SU-DHL-6 (cell line): Measurements from ENCODE around the gene NAGPA.

Experiments
- H2AFZ ChIP-seq: fragments of 200-600 bp; sonication (generic); 2 replicates; pipeline ENCODE4 v1.6.1; 2014; ENCODE audit warnings: low read depth, mild to moderate bottlenecking, moderate library complexity, mixed read lengths, antibody characterized with exemption, low read length; ENCODE audit not compliant: severe bottlenecking
- H3F3A ChIP-seq: fragments of 200-600 bp; shearing (Covaris generic); 2 replicates; pipeline ENCODE4 v1.6.0; 2016; ENCODE audit warnings: antibody characterized with exemption, mild to moderate bottlenecking; ENCODE audit not compliant: insufficient read depth
- H3K27ac ChIP-seq: fragments of 200-600 bp; sonication (generic); 2 replicates; pipeline ENCODE4 v1.5.1; 2016; ENCODE audit warnings: low read depth, mild to moderate bottlenecking, low read length, moderate library complexity, mixed read lengths
- H3K27me3 ChIP-seq: fragments of 200-600 bp; sonication (generic), shearing (Covaris generic); 2 replicates; pipeline ENCODE4 v1.6.0; 2014; ENCODE audit warnings: mild to moderate bottlenecking, low read length
- H3K36me3 ChIP-seq: fragments of 200-600 bp; sonication (generic); 2 replicates; pipeline ENCODE4 v1.6.1; 2014; ENCODE audit warnings: mild to moderate bottlenecking, low read length, mixed read lengths
- H3K4me2 ChIP-seq: fragments of 300-600, 200-600 bp; shearing (Covaris generic), sonication (generic); 2 replicates; pipeline ENCODE4 v1.6.0; 2014; ENCODE audit warnings: low read length, low read depth, mild to moderate bottlenecking; ENCODE audit not compliant: poor library complexity, severe bottlenecking
- H3K4me3 ChIP-seq: fragments of 200-600 bp; sonication (generic); 2 replicates; pipeline ENCODE4 v1.5.1; 2014; ENCODE audit warnings: antibody characterized with exemption, low read length, mild to moderate bottlenecking, mixed read lengths; ENCODE audit not compliant: insufficient read depth, poor library complexity, severe bottlenecking
- H3K79me2 ChIP-seq: fragments of 200-600 bp; sonication (generic); 2 replicates; pipeline ENCODE4 v1.6.1; 2014; ENCODE audit warnings: mild to moderate bottlenecking, low read length, moderate library complexity; ENCODE audit not compliant: insufficient read depth
- H3K9ac ChIP-seq: fragments of 200-600 bp; sonication (generic); 2 replicates; pipeline ENCODE4 v1.7.0; 2014; ENCODE audit warnings: mild to moderate bottlenecking, low read length
- H3K9me2 ChIP-seq: fragments of 200-600 bp; sonication (generic); replicated peaks from 2 replicates; pipeline ENCODE4 v1.6.1; 2014; ENCODE audit warnings: low read length; ENCODE audit not compliant: insufficient read depth
- H3K9me3 ChIP-seq: fragments of 200-600 bp; sonication (generic); 2 replicates; pipeline ENCODE4 v1.6.1; 2014; ENCODE audit warnings: low read length, mixed read lengths; ENCODE audit not compliant: insufficient read depth
- H4K20me1 ChIP-seq: fragments of 200-600 bp; sonication (generic); 2 replicates; pipeline ENCODE4 v1.6.1; 2014; ENCODE audit warnings: low read depth, mild to moderate bottlenecking, antibody characterized with exemption, low read length, moderate library complexity, mixed read lengths
- CTCF ChIP-seq: fragments of 200-600 bp; sonication (generic); IDR thresholded peaks from one replicate; pipeline ENCODE4 v1.5.1; 2017; ENCODE audit warnings: antibody characterized with exemption, mild to moderate bottlenecking, low read length, moderate library complexity; ENCODE audit not compliant: insufficient read depth, poor library complexity, severe bottlenecking
- EZH2phosphoT487 ChIP-seq: fragments of 200-600 bp; sonication (generic), shearing (Covaris generic); conservative IDR thresholded peaks from 2 replicates; pipeline ENCODE4 v1.6.1; 2018; ENCODE audit warnings: mild to moderate bottlenecking, antibody characterized with exemption, low read length, moderate library complexity, mixed read lengths

The NAGPA gene

DNA sequence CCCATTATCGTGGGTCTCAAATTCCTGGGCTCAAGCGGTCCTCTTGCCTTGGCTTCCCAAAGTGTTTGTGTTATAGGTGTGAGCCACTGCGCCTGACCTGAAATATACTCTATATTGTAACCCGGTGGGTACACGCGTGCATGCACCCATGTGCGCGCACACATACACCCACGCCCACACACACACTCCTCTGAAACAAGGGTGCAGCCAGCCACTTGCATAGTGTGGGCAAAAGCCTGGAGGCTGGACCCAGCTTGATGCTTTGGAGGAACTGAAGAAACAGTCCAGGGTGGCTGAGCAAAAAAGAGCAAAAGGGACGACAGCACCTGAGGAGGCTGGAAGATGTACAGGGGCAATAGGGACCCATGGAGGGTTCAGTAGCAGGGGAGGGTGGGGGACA is 29.9 kb downstream of the NAGPA start:
- H2AFZ ChIP-seq: no peak overlapping the region
- no peak overlapping the region for H3K27ac ChIP-seq
- H3F3A ChIP-seq: no peaks in the 10 kb centered on the region
- no peaks in the 10 kb centered on the region for H3K36me3 ChIP-seq
- H3K9me3 ChIP-seq: no peaks in the 10 kb centered on the region
- no peaks in the 10 kb centered on the region for H4K20me1 ChIP-seq
- H3K4me2 ChIP-seq: no peak overlapping the region
- no peak overlapping the region for H3K4me3 ChIP-seq
- H3K27me3 ChIP-seq: no peaks in the 10 kb centered on the region
- no peaks in the 10 kb centered on the region for H3K9me2 ChIP-seq
- H3K79me2 ChIP-seq: no peaks in the 10 kb centered on the region
- no peak overlapping the region for H3K9ac ChIP-seq
- TF ChIP-seq EZH2phosphoT487 (no peak), CTCF (no peak)

- TF ChIP-seq EZH2phosphoT487 (no peak), CTCF (no peak)
Observed at GRCh38 chr16:5003211-5003610, 30.5 kb downstream of the NAGPA start.

DNA sequence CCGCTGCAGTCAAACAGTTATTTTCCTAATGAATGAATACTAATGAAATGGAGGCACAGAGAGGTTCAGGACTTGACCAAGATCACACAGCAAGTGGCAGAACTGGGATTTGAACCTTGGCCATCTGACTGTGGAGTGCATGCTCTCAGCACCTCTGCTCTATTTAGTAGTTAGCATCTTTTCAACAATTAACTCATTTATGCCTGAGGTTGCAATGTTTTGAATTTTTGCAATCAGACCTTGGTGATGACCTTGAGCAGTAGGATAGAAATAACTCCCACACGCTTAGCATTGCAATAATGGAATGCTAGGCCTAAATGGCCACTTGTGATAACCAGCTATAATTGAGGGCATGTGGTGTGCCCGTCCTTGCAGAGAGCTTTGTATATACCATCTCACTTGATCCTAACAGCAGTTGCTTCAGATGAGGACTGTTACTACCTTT is 31.0 kb downstream of the NAGPA start:
- Histone ChIP-seq H3K9me3 (no peaks in the 10 kb centered on the region), H3K79me2 (no peaks in the 10 kb centered on the region), H3K27me3 (no peaks in the 10 kb centered on the region), H3F3A (no peaks in the 10 kb centered on the region), H3K4me3 (no peak overlapping the region), H4K20me1 (no peaks in the 10 kb centered on the region), H2AFZ (no peak overlapping the region), H3K9ac (no peak overlapping the region), H3K27ac (no peak overlapping the region), H3K36me3 (no peaks in the 10 kb centered on the region), H3K9me2 (no peaks in the 10 kb centered on the region), H3K4me2 (no peak overlapping the region)
- no peak for TF ChIP-seq EZH2phosphoT487
- no peak for TF ChIP-seq CTCF

More at GRCh38 chr16:5003211-5003610, 30.5 kb downstream of the NAGPA start:
- Histone ChIP-seq H3F3A (no peaks in the 10 kb centered on the region), H3K9ac (no peak overlapping the region), H3K4me3 (no peak overlapping the region), H3K27ac (no peak overlapping the region), H3K27me3 (no peaks in the 10 kb centered on the region), H3K36me3 (no peaks in the 10 kb centered on the region), H2AFZ (no peak overlapping the region), H3K79me2 (no peaks in the 10 kb centered on the region), H3K9me3 (no peaks in the 10 kb centered on the region), H4K20me1 (no peaks in the 10 kb centered on the region), H3K4me2 (no peak overlapping the region), H3K9me2 (no peaks in the 10 kb centered on the region)

DNA sequence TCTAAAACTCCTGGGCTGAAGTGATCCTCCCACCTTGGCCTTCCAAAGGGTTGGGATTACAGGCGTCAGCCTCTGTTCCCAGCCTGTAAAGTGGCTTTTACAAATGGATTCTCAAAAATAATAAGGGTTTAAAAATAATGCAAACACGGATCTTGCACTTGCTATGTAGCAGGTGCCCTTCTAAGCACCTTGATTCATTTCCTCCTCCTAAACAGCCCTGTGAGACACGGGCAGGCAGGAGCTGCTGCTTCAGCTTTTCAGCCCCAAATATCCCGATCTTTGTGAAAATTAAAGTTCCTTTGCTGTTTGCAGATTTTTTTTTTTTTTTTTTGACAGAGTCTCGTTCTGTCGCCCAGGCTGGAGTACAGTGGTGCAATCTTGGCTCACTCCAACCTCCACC is 31.7 kb downstream of the NAGPA start:
- H2AFZ ChIP-seq: no peak overlapping the region
- no peak overlapping the region for H3K27ac ChIP-seq
- no peak overlapping the region for H3K9ac ChIP-seq
- no peaks in the 10 kb centered on the region for H3K27me3 ChIP-seq
- no peaks in the 10 kb centered on the region for H3F3A ChIP-seq
- H4K20me1 ChIP-seq: no peaks in the 10 kb centered on the region
- H3K79me2 ChIP-seq: no peaks in the 10 kb centered on the region
- H3K4me2 ChIP-seq: no peak overlapping the region
- no peaks in the 10 kb centered on the region for H3K9me2 ChIP-seq
- H3K9me3 ChIP-seq: no peaks in the 10 kb centered on the region
- H3K36me3 ChIP-seq: no peaks in the 10 kb centered on the region
- no peak overlapping the region for H3K4me3 ChIP-seq
- TF ChIP-seq CTCF (no peak), EZH2phosphoT487 (no peak)
